ENCODE measurements around the gene CHST5. TPM values are rescaled to one million over a fixed set of nuclear protein-coding genes. Genes with fewer than 3 reads are reported as not detected.

CHST5 gene
- total and polyA plus RNA-seq, 2 of the 13 experiments (the other 11 are each of a cell fraction or from before 2014, with no cell fraction given): 0.05 TPM; not detected in 1

GRCh38 chr16:75566040-75566757, 30.3 kb upstream of the CHST5 start, which contains the start of gene GABARAPL2 (continued):
- 0 out of 2 replicates have a peak, but pooled peaks have one; percentile 8 for TF ChIP-seq ZBTB7A (CRISPR knock-in tag; IDR thresholded peaks at IDR 0.05)
- TF ChIP-seq ZNF772 (CRISPR knock-in tag; IDR thresholded peaks at IDR 0.05): peak; percentile 71; the same call in 1 of the 2 replicates
- TF ChIP-seq BRCA1 (CRISPR knock-in tag; IDR thresholded peaks at IDR 0.05): 0 out of 2 replicates have a peak, but pooled peaks have one; percentile 42
- peak; percentile 85 for TF ChIP-seq ZNF563 (CRISPR knock-in tag; IDR thresholded peaks at IDR 0.05)
- no peak; a peak in 1 of 4 replicates for TF ChIP-seq EP300 (IDR thresholded peaks at IDR 0.05; ENCODE audit: low read depth in 2 of 2, low read length in 2 of 2)
- no peak for TF ChIP-seq EP300 (CRISPR knock-in tag; IDR thresholded peaks at IDR 0.05; ENCODE audit: borderline replicate concordance)
- TF ChIP-seq ZNF550 (CRISPR knock-in tag; IDR thresholded peaks at IDR 0.05; ENCODE audit: borderline replicate concordance): peak; percentile 72; the same call in 1 of the 2 replicates
- peak; percentile 62; the same call in 1 of the 2 replicates for TF ChIP-seq UBTF (CRISPR knock-in tag; IDR thresholded peaks at IDR 0.05)
- 0 out of 2 replicates have a peak, but pooled peaks have one; percentile 30 for TF ChIP-seq ATF5 (CRISPR knock-in tag; IDR thresholded peaks at IDR 0.05; ENCODE audit: low read depth)
- TF ChIP-seq LCORL (IDR thresholded peaks at IDR 0.05): 0 out of 2 replicates have a peak, but pooled peaks have one; percentile 2
- peak; percentile 53; the same call in 1 of the 2 replicates for TF ChIP-seq LCORL (CRISPR knock-in tag; IDR thresholded peaks at IDR 0.05)
- no peak; the same call in 1 of the 2 replicates for TF ChIP-seq ZNF256 (CRISPR knock-in tag; conservative IDR thresholded peaks at IDR 0.05)
- TF ChIP-seq ZFP36 (IDR thresholded peaks at IDR 0.05; ENCODE audit: borderline replicate concordance, low read depth, low read length, partially characterized antibody): no peak
- TF ChIP-seq PREB (CRISPR knock-in tag; IDR thresholded peaks at IDR 0.05): 0 out of 2 replicates have a peak, but pooled peaks have one; percentile 59
- no peak for TF ChIP-seq ATM (IDR thresholded peaks at IDR 0.05; ENCODE audit: borderline replicate concordance)
- no peak for TF ChIP-seq NFIB (CRISPR knock-in tag; IDR thresholded peaks at IDR 0.05; ENCODE audit: borderline replicate concordance)
- TF ChIP-seq FOXP4 (CRISPR knock-in tag; IDR thresholded peaks at IDR 0.05): peak; percentile 50
- 0 out of 2 replicates have a peak, but pooled peaks have one; percentile 32 for TF ChIP-seq MTA1 (CRISPR knock-in tag; IDR thresholded peaks at IDR 0.05; ENCODE audit: borderline replicate concordance)
- TF ChIP-seq ZNF660 (CRISPR knock-in tag; IDR thresholded peaks at IDR 0.05; ENCODE audit: borderline replicate concordance, low read depth): 0 out of 2 replicates have a peak, but pooled peaks have one; percentile 56
- peak; percentile 78 for TF ChIP-seq FOXK1 (CRISPR knock-in tag; IDR thresholded peaks at IDR 0.05; ENCODE audit: borderline replicate concordance, low read depth)
- peak; percentile 87 for TF ChIP-seq GABPA (IDR thresholded peaks at IDR 0.05; ENCODE audit: low read depth, low read length)
- TF ChIP-seq GABPA (CRISPR knock-in tag; IDR thresholded peaks at IDR 0.05; ENCODE audit: low read depth): peak; percentile 88

All from HepG2 (cell line).